Transverse colon (tissue), 4 donors: ENCODE data around the gene ARPP21.

Experiments used
- CTCF ChIP-seq, 5 experiments: fragments of 200-600 bp in 3 of 5; fragments of 450-650 bp in 2 of 5; sonication (generic) in 3 of 5; IDR thresholded peaks; 1 replicate in 2 of 5; 2 replicates in 3 of 5; pipeline ENCODE4 v1.5.1; 2016 to 2017; ENCODE audit warnings: antibody characterized with exemption in 5 of 5, inconsistent platforms in 3 of 5, mild to moderate bottlenecking in 2 of 5, moderate library complexity in 1 of 5
- EP300 ChIP-seq: sonication (generic); formaldehyde crosslinking; IDR thresholded peaks from one replicate; pipeline ENCODE4 v1.6.1; 2017; ENCODE audit warnings: antibody characterized with exemption, low read depth
- POLR2A ChIP-seq: fragments of 450-650 bp; IDR thresholded peaks from one replicate; pipeline ENCODE4 v1.6.1; 2016; ENCODE audit warnings: antibody characterized with exemption, mild to moderate bottlenecking, moderate library complexity
- POLR2AphosphoS5 ChIP-seq, 3 donors: sonication (generic); formaldehyde crosslinking; IDR thresholded peaks; one replicate each; pipeline ENCODE4 v1.6.1; 2016; ENCODE audit warnings: antibody characterized with exemption in 3 of 3

GRCh38 chr3:35773417-35773816, 134.1 kb downstream of the ARPP21 start:
- TF ChIP-seq CTCF (IDR thresholded peaks at IDR 0.05) (no peak), EP300 (no peak), POLR2A (no peak), POLR2AphosphoS5 (IDR thresholded peaks at IDR 0.05) (no peak)
